HL-60/S4 treated with retinoic acid at 250 ng/mL for 4 days and 3 days (cell line): ENCODE measurements around the gene OS9.
"Not testable (repeated sequence)": the region's sequence is repeated elsewhere in the genome, so short reads cannot be mapped to it uniquely, and the experiment has no call there.

Source experiments
- in situ Hi-C: fragments of 300-500 bp; cut with MboI; formaldehyde crosslinking; loops from 2 replicates; pipeline ENCODE4 v1.7.0; 2022; ENCODE audit warnings: low sequenced_read_pairs

Gene OS9

GRCh38 chr12:57693659-57694458, at the start of gene OS9:
Gene OS9, plus strand, starts transcription at chr12:57694132. Its CDS starts 30 bp downstream, at chr12:57694162.
- in situ Hi-C loops = no loop called here

GRCh38 chr12:57645990-57646658, 47.8 kb upstream of the OS9 start:
- in situ Hi-C loops = not testable (repeated sequence)

GRCh38 chr12:57646659-57647049, 47.3 kb upstream of the OS9 start:
- in situ Hi-C loops = not testable (repeated sequence)

- in situ Hi-C loops = no loop called here
Observed at GRCh38 chr12:57654042-57654441, 39.9 kb upstream of the OS9 start.

GRCh38 chr12:57655541-57656240, 38.2 kb upstream of the OS9 start:
- in situ Hi-C loops = no loop called here

GRCh38 chr12:57656408-57656807, 37.5 kb upstream of the OS9 start:
- in situ Hi-C loops = not testable (repeated sequence)

- in situ Hi-C loops = no loop called here
Observed at GRCh38 chr12:57657744-57658143, 36.2 kb upstream of the OS9 start.

- in situ Hi-C loops = no loop called here
Observed at GRCh38 chr12:57658890-57659289, 35.0 kb upstream of the OS9 start.

GRCh38 chr12:57661376-57661775, 32.6 kb upstream of the OS9 start:
- in situ Hi-C loops = no loop called here

- in situ Hi-C loops = not testable (repeated sequence)
Observed at GRCh38 chr12:57665066-57665820, 28.7 kb upstream of the OS9 start.

GRCh38 chr12:57666897-57667296, 27.0 kb upstream of the OS9 start:
- in situ Hi-C loops = no loop called here

- in situ Hi-C loops = not testable (repeated sequence)
Observed at GRCh38 chr12:57669691-57670090, 24.2 kb upstream of the OS9 start.

GRCh38 chr12:57671811-57672210, 22.1 kb upstream of the OS9 start:
- in situ Hi-C loops = not testable (repeated sequence)

GRCh38 chr12:57672801-57673200, 21.1 kb upstream of the OS9 start:
- in situ Hi-C loops = no loop called here

- in situ Hi-C loops = no loop called here
Observed at GRCh38 chr12:57674691-57675090, 19.2 kb upstream of the OS9 start.

- in situ Hi-C loops = not testable (repeated sequence)
Observed at GRCh38 chr12:57677947-57678346, 16.0 kb upstream of the OS9 start.

- in situ Hi-C loops = no loop called here
Observed at GRCh38 chr12:57679697-57680096, 14.2 kb upstream of the OS9 start.

- in situ Hi-C loops = no loop called here
Observed at GRCh38 chr12:57687862-57688261, 6.1 kb upstream of the OS9 start.

- in situ Hi-C loops = no loop called here
Observed at GRCh38 chr12:57688931-57689330, 5.0 kb upstream of the OS9 start.

- in situ Hi-C loops = no loop called here
Observed at GRCh38 chr12:57692500-57692899, 1.4 kb upstream of the OS9 start.

- in situ Hi-C loops = no loop called here
Observed at GRCh38 chr12:57693317-57693658, 644 bp upstream of the OS9 start.
